SK-N-SH (cell line): ENCODE results near the gene SMCO4. TPM values are rescaled to one million over a fixed set of nuclear protein-coding genes. Genes with fewer than 3 reads are reported as not detected.

Source experiments
- CTCF ChIA-PET: fragments of 300-600, 350-600 bp; formaldehyde crosslinking; extraction: SDS; loops from one replicate; lab custom pipeline; 2021; lab: Yijun Ruan, JAX
- POLR2A ChIA-PET: fragments of 350-600 bp; sonication (Branson Sonifier 250); formaldehyde crosslinking; extraction: SDS; loops from one replicate; lab custom pipeline; 2020; ENCODE audit warnings: antibody characterized with exemption, inconsistent platforms; lab: Yijun Ruan, JAX
- DNase-seq: peaks from one replicate; pipeline ENCODE4 v3.0.0; 2012
- H2AFZ ChIP-seq: fragments of 200-600 bp; sonication (generic); 2 replicates; pipeline ENCODE4 v1.8.1; 2016; ENCODE audit warnings: antibody characterized with exemption, mild to moderate bottlenecking, low read depth
- H3F3A ChIP-seq: fragments of 200-600 bp; sonication (generic); replicated peaks from 2 replicates; pipeline ENCODE3; 2016; ENCODE audit warnings: antibody characterized with exemption, mild to moderate bottlenecking; ENCODE audit not compliant: insufficient read depth
- H3K27ac ChIP-seq, 2 experiments: fragments of 200-500 bp in 1 of 2; fragments of 200-600 bp in 1 of 2; sonication (Bioruptor generic) in 1 of 2; sonication (generic), shearing (Covaris generic) in 1 of 2; 2 replicates each; pipeline versions ENCODE4 v1.5.1 to v1.6.1; 2014 to 2016; ENCODE audit warnings: low read depth in 2 of 2, inconsistent platforms in 1 of 2, low read length in 1 of 2, mild to moderate bottlenecking in 1 of 2, mixed read lengths in 1 of 2
- H3K27me3 ChIP-seq: fragments of 200-600 bp; sonication (generic), shearing (Covaris generic); 2 replicates; pipeline ENCODE4 v1.6.1; 2016; ENCODE audit warnings: mixed run types; ENCODE audit not compliant: insufficient read depth
- H3K36me3 ChIP-seq, 2 experiments: fragments of 200-500 bp in 1 of 2; fragments of 200-600 bp in 1 of 2; sonication (Bioruptor generic) in 1 of 2; sonication (generic) in 1 of 2; replicated peaks in 1 of 2; 2 replicates each; pipeline versions ENCODE3 to v1.5.1; 2014 to 2016; ENCODE audit warnings: low read length in 1 of 2, mild to moderate bottlenecking in 1 of 2; ENCODE audit not compliant: insufficient read depth in 2 of 2, control insufficient read depth in 1 of 2
- H3K4me1 ChIP-seq, 2 experiments: fragments of 200-500 bp in 1 of 2; fragments of 200-600 bp in 1 of 2; sonication (Bioruptor generic) in 1 of 2; sonication (generic), shearing (Covaris generic) in 1 of 2; 2 replicates each; pipeline versions ENCODE4 v1.5.1 to v1.6.1; 2014 to 2016; ENCODE audit warnings: low read depth in 1 of 2, low read length in 1 of 2, mixed run types in 1 of 2; ENCODE audit not compliant: insufficient read depth in 2 of 2, control insufficient read depth in 1 of 2
- H3K4me2 ChIP-seq: fragments of 200-600 bp; sonication (generic), shearing (Covaris generic); 2 replicates; pipeline ENCODE4 v1.6.1; 2017; ENCODE audit warnings: mixed run types
- H3K4me3 ChIP-seq, 2 experiments: fragments of 200-500 bp in 1 of 2; fragments of 200-600 bp in 1 of 2; sonication (Bioruptor generic) in 1 of 2; sonication (generic), shearing (Covaris generic) in 1 of 2; 2 replicates each; pipeline versions ENCODE4 v1.5.1 to v1.8.1; 2014 to 2016; ENCODE audit warnings: low read depth in 2 of 2, inconsistent platforms in 1 of 2, low read length in 1 of 2, mild to moderate bottlenecking in 1 of 2, mixed read lengths in 1 of 2, moderate library complexity in 1 of 2
- H3K79me2 ChIP-seq: fragments of 200-600 bp; sonication (generic); 2 replicates; pipeline ENCODE4 v1.8.1; 2017; ENCODE audit warnings: mild to moderate bottlenecking; ENCODE audit not compliant: insufficient read depth
- H3K9ac ChIP-seq: fragments of 200-600 bp; sonication (generic); 2 replicates; pipeline ENCODE4 v1.6.1; 2017; ENCODE audit warnings: mixed run types
- H3K9me2 ChIP-seq: fragments of 200-600 bp; sonication (generic); 2 replicates; pipeline ENCODE4 v1.6.1; 2017; ENCODE audit warnings: mixed run types
- H3K9me3 ChIP-seq: fragments of 200-600 bp; sonication (generic); 2 replicates; pipeline ENCODE4 v1.6.1; 2017; ENCODE audit warnings: mixed run types, mild to moderate bottlenecking, moderate library complexity
- H4K20me1 ChIP-seq: fragments of 200-600 bp; sonication (generic); 2 replicates; pipeline ENCODE4 v1.6.1; 2017; ENCODE audit warnings: mild to moderate bottlenecking, mixed run types; ENCODE audit not compliant: insufficient read depth
- CHD2 ChIP-seq: fragments of 150-350 bp; IDR thresholded peaks from 2 replicates; pipeline ENCODE4 v1.6.1; 2018; ENCODE audit warnings: low read length; ENCODE audit not compliant: partially characterized antibody
- EZH2phosphoT487 ChIP-seq: fragments of 200-600 bp; sonication (generic); IDR thresholded peaks from 2 replicates; pipeline ENCODE4 v1.6.1; 2017; ENCODE audit warnings: low read depth, mixed run types, mild to moderate bottlenecking, antibody characterized with exemption, moderate library complexity, borderline replicate concordance
- FOSL2 ChIP-seq: IDR thresholded peaks from 2 replicates; pipeline ENCODE4 v1.4.0; 2012; ENCODE audit warnings: low read depth, mild to moderate bottlenecking, moderate library complexity, borderline replicate concordance
- FOXM1 ChIP-seq: IDR thresholded peaks from 2 replicates; pipeline ENCODE4 v1.4.0; 2012; ENCODE audit warnings: low read depth, mild to moderate bottlenecking
- IRF3 ChIP-seq: fragments of 150-350 bp; IDR thresholded peaks from 2 replicates; pipeline ENCODE4 v1.6.1; 2016; ENCODE audit warnings: mild to moderate bottlenecking, low read depth, low read length
- MAX ChIP-seq: IDR thresholded peaks from 2 replicates; pipeline ENCODE4 v1.4.0; 2012; ENCODE audit warnings: low read depth
- MEF2A ChIP-seq: IDR thresholded peaks from 2 replicates; pipeline ENCODE4 v1.4.0; 2012; ENCODE audit warnings: low read depth, borderline replicate concordance
- NRF1 ChIP-seq: IDR thresholded peaks from 2 replicates; pipeline ENCODE4 v1.6.1; 2012; ENCODE audit warnings: low read depth, mild to moderate bottlenecking, low read length
- POLR2AphosphoS5 ChIP-seq: IDR thresholded peaks from 2 replicates; pipeline ENCODE4 v1.6.1; 2012; ENCODE audit warnings: low read depth, low read length
- RAD21 ChIP-seq: IDR thresholded peaks from 2 replicates; pipeline ENCODE4 v1.6.1; 2012; ENCODE audit warnings: mild to moderate bottlenecking, low read length
- REST ChIP-seq: IDR thresholded peaks from 2 replicates; pipeline ENCODE4 v1.6.1; 2012; ENCODE audit warnings: mild to moderate bottlenecking, low read depth, low read length, moderate library complexity
- RFX5 ChIP-seq: IDR thresholded peaks from 2 replicates; pipeline ENCODE4 v1.6.1; 2012; ENCODE audit warnings: mild to moderate bottlenecking, improper control_type of control experiment, low read length
- RXRA ChIP-seq: IDR thresholded peaks from 2 replicates; pipeline ENCODE4 v1.4.0; 2012; ENCODE audit warnings: low read depth, mild to moderate bottlenecking, borderline replicate concordance
- TAF1 ChIP-seq: IDR thresholded peaks from 2 replicates; pipeline ENCODE4 v1.6.1; 2012; ENCODE audit warnings: low read depth, mild to moderate bottlenecking, low read length, moderate library complexity, borderline replicate concordance
- TCF12 ChIP-seq: IDR thresholded peaks from 2 replicates; pipeline ENCODE4 v1.4.0; 2012
- USF2 ChIP-seq: fragments of 150-350 bp; IDR thresholded peaks from 2 replicates; pipeline ENCODE4 v1.6.1; 2017; ENCODE audit warnings: antibody characterized with exemption, low read length, low read depth, borderline replicate concordance
- YY1 ChIP-seq: IDR thresholded peaks from 2 replicates; pipeline ENCODE4 v1.4.0; 2012; ENCODE audit warnings: low read depth, mild to moderate bottlenecking
- ZBTB33 ChIP-seq: IDR thresholded peaks from 2 replicates; pipeline ENCODE4 v1.4.0; 2012; ENCODE audit warnings: low read depth, borderline replicate concordance
- WGBS: methylation state at CpG from one replicate; pipeline ENCODE4 v1.1.6; 2017; ENCODE audit warnings: low lambda C conversion rate; 5-methylcytosine and 5-hydroxymethylcytosine counted together
- polyA plus RNA-seq, 3 experiments: library from polyadenylated mRNA; depleted of rRNA; stranded (reverse); fragments of >200 nt; gene quantifications; 2 replicates each; pipeline ENCODE4 v1.2.3, GENCODE V29; 2012

SMCO4 gene
- polyA plus RNA-seq, 1 of the 3 experiments (the other 2 are of a cell fraction) = 9.0 TPM

- Histone ChIP-seq H3K9me3 (no peaks in the 10 kb centered on the region), H3K4me3 (no peak overlapping the region), H3K9ac (no peak overlapping the region), H3K9me2 (no peaks in the 10 kb centered on the region), H3K27me3 (no peaks in the 10 kb centered on the region), H3K79me2 (no peaks in the 10 kb centered on the region), H3K27ac (no peak overlapping the region), H3K4me1 (peaks cover 0 to 20% of the 10 kb centered on the region in 2 experiments; a peak in 2 of 4 replicates), H3F3A (no peaks in the 10 kb centered on the region), H3K4me2 (no peak overlapping the region)
- CTCF ChIA-PET = interaction anchor here (0.5 to 1.2 kb wide), 4 partner anchors 24 to 347 kb away, joined by 3 to 4 read pairs (median 3); no protein-coding TSS in a partner anchor
- TF ChIP-seq EZH2phosphoT487 = no peak
- no peak for TF ChIP-seq YY1
- no peak for TF ChIP-seq NRF1
- no peak for TF ChIP-seq FOSL2
- TF ChIP-seq TCF12 = no peak
- no peak for TF ChIP-seq USF2
- no peak for TF ChIP-seq ZBTB33
- no peak for TF ChIP-seq MEF2A
- TF ChIP-seq CHD2 = no peak
- TF ChIP-seq TAF1 = no peak
- TF ChIP-seq RXRA = no peak
- no peak for TF ChIP-seq RAD21
- TF ChIP-seq, all 33 proteins: peak for 0
- DNase-seq = no peak
- Histone ChIP-seq H2AFZ (no peak overlapping the region), H4K20me1 (no peaks in the 10 kb centered on the region), H3K36me3 (no peaks in the 10 kb centered on the region)
- POLR2A ChIA-PET = no interaction called here
- WGBS = 75% methylated on average over 4 of the region's 4 CpGs
Measured at GRCh38 chr11:93517041-93517440, 26.1 kb downstream of the SMCO4 start.

GRCh38 chr11:93515441-93516025, 27.7 kb downstream of the SMCO4 start:
- ChIA-PET POLR2A (no interaction called here), CTCF (interaction anchor here (1.2 to 2.2 kb wide), 4 partner anchors 9 to 280 kb away, joined by 3 to 9 read pairs (median 4); no protein-coding TSS in a partner anchor)
- no peaks in the 10 kb centered on the region for H3K36me3 ChIP-seq
- H4K20me1 ChIP-seq = no peaks in the 10 kb centered on the region
- no peak overlapping the region for H3K9ac ChIP-seq
- H3F3A ChIP-seq = no peaks in the 10 kb centered on the region
- H3K9me2 ChIP-seq = no peaks in the 10 kb centered on the region
- no peak for DNase-seq
- H3K9me3 ChIP-seq = no peaks in the 10 kb centered on the region
- H3K4me1 ChIP-seq = peaks cover 0 to 20% of the 10 kb centered on the region in 2 experiments; a peak in 2 of 4 replicates
- WGBS = 83% methylated on average over 5 of the region's 5 CpGs
- TF ChIP-seq FOXM1 (no peak), POLR2AphosphoS5 (no peak), MAX (no peak), TCF12 (no peak), IRF3 (no peak), RFX5 (no peak), REST (no peak)
- no peak overlapping the region for H3K4me2 ChIP-seq
- no peaks in the 10 kb centered on the region for H3K27me3 ChIP-seq
- H3K27ac ChIP-seq = no peak overlapping the region
- H3K4me3 ChIP-seq = no peak overlapping the region
- H3K79me2 ChIP-seq = no peaks in the 10 kb centered on the region
- H2AFZ ChIP-seq = no peak overlapping the region
